GM19025 (cell line): ENCODE results near the gene XPO6.
"Not testable (repeated sequence)": the region's sequence is repeated elsewhere in the genome, so short reads cannot be mapped to it uniquely, and the experiment has no call there.

Source experiments
- ATAC-seq: cut with Tn5 transposase; IDR thresholded peaks from one replicate; pipeline ENCODE4 v1.9.1; 2021; ENCODE audit warnings: mild to moderate bottlenecking, low read depth, moderate library complexity; ENCODE audit not compliant: unreplicated experiment

Gene XPO6

GRCh38 chr16:28211758-28212531 is at the start of gene XPO6:
TSS of gene XPO6 (minus strand) at chr16:28211965. CDS start at chr16:28211368, 597 bp downstream.
- ATAC-seq: peak; percentile 86

- ATAC-seq: no peak
Observed at GRCh38 chr16:28260193-28260592, 48.4 kb upstream of the XPO6 start.

GRCh38 chr16:28259781-28260150 is 48.0 kb upstream of the XPO6 start:
- ATAC-seq: no peak

GRCh38 chr16:28259091-28259780 is 47.5 kb upstream of the XPO6 start:
- no peak for ATAC-seq

GRCh38 chr16:28258567-28258966 is 46.8 kb upstream of the XPO6 start:
- ATAC-seq: no peak

- no peak for ATAC-seq
Observed at GRCh38 chr16:28257256-28257655, 45.5 kb upstream of the XPO6 start.

- no peak for ATAC-seq
Observed at GRCh38 chr16:28255838-28256237, 44.1 kb upstream of the XPO6 start.

GRCh38 chr16:28254158-28254557 is 42.4 kb upstream of the XPO6 start:
- ATAC-seq: no peak

- no peak for ATAC-seq
Observed at GRCh38 chr16:28250999-28251398, 39.2 kb upstream of the XPO6 start.

GRCh38 chr16:28249483-28249882 is 37.7 kb upstream of the XPO6 start:
- ATAC-seq: not testable (repeated sequence)

GRCh38 chr16:28241924-28242323 is 30.2 kb upstream of the XPO6 start:
- no peak for ATAC-seq

GRCh38 chr16:28237754-28238357 is 26.1 kb upstream of the XPO6 start:
- no peak for ATAC-seq

GRCh38 chr16:28231763-28232162 is 20.0 kb upstream of the XPO6 start:
- ATAC-seq: no peak

- ATAC-seq: not testable (repeated sequence)
Observed at GRCh38 chr16:28223909-28224308, 12.1 kb upstream of the XPO6 start.

- ATAC-seq: not testable (repeated sequence)
Observed at GRCh38 chr16:28219777-28220176, 8.0 kb upstream of the XPO6 start.

- no peak for ATAC-seq
Observed at GRCh38 chr16:28219282-28219681, 7.5 kb upstream of the XPO6 start.

GRCh38 chr16:28218109-28218508 is 6.3 kb upstream of the XPO6 start:
- ATAC-seq: no peak

GRCh38 chr16:28217326-28217725 is 5.6 kb upstream of the XPO6 start:
- no peak for ATAC-seq

GRCh38 chr16:28213396-28213795 is 1.6 kb upstream of the XPO6 start:
- ATAC-seq: no peak

- ATAC-seq: no peak
Observed at GRCh38 chr16:28212532-28212873, 738 bp upstream of the XPO6 start.

- no peak for ATAC-seq
Observed at GRCh38 chr16:28210979-28211588, 681 bp downstream of the XPO6 start.
